HCT116 (cell line): ENCODE measurements around the gene EIF6.

Source experiments
- CTCF ChIP-seq, 3 experiments: fragments of 200-600 bp in 1 of 3; sonication (generic) in 1 of 3; IDR thresholded peaks in 2 of 3; conservative IDR thresholded peaks in 1 of 3; 2 replicates each; pipeline ENCODE4 v1.5.1; 2012 to 2017; ENCODE audit warnings: low read depth in 2 of 3, low read length in 2 of 3, antibody characterized with exemption in 1 of 3, borderline replicate concordance in 1 of 3, control low read depth in 1 of 3, mild to moderate bottlenecking in 1 of 3, mixed read lengths in 1 of 3, mixed run types in 1 of 3, moderate library complexity in 1 of 3; ENCODE audit not compliant: insufficient read depth in 1 of 3
- ELF1 ChIP-seq: IDR thresholded peaks from 2 replicates; pipeline ENCODE4 v1.6.1; 2012; ENCODE audit warnings: low read depth, borderline replicate concordance
- POLR2A ChIP-seq: IDR thresholded peaks from 2 replicates; pipeline ENCODE4 v1.7.0; 2011; ENCODE audit warnings: borderline replicate concordance; ENCODE audit not compliant: insufficient read depth, insufficient read length; ENCODE audit errors: extremely low read depth
- POLR2AphosphoS5 ChIP-seq: IDR thresholded peaks from 2 replicates; pipeline ENCODE4 v1.6.1; 2011; ENCODE audit warnings: mild to moderate bottlenecking, low read depth, low read length, moderate library complexity
- REST ChIP-seq: IDR thresholded peaks from 2 replicates; pipeline ENCODE4 v1.6.1; 2012; ENCODE audit warnings: low read depth
- SRF ChIP-seq: IDR thresholded peaks from 2 replicates; pipeline ENCODE4 v1.6.1; 2012; ENCODE audit warnings: low read depth

- TF ChIP-seq CTCF (IDR thresholded peaks at IDR 0.05 in 2 of 3, conservative IDR thresholded peaks at IDR 0.05 in 1 of 3; ENCODE audit: borderline replicate concordance in 1 of 3, insufficient read depth in 1 of 3, low read depth in 2 of 3, low read length in 2 of 3) (no peak), REST (no peak), ELF1 (no peak), SRF (no peak), POLR2A (no peak), POLR2AphosphoS5 (no peak)
These were observed 34.8 kb upstream of the EIF6 start for GRCh38 chr20:35319192-35319870.
